A673 (cell line): ENCODE results near the gene DPYD.

ENCODE experiments used
- CTCF ChIP-seq: fragments of 300-800, 200-600 bp; sonication (generic); conservative IDR thresholded peaks from 2 replicates; pipeline ENCODE4 v1.5.1; 2017; ENCODE audit warnings: low read depth, mild to moderate bottlenecking, antibody characterized with exemption, low read length, moderate library complexity, mixed read lengths
- EZH2 ChIP-seq: fragments of 200-600 bp; sonication (generic); IDR thresholded peaks from 2 replicates; pipeline ENCODE4 v1.6.1; 2017; ENCODE audit warnings: borderline replicate concordance, low read depth, mild to moderate bottlenecking, mixed read lengths, antibody characterized with exemption, low read length; ENCODE audit not compliant: poor library complexity, severe bottlenecking

- TF ChIP-seq CTCF (no peak), EZH2 (no peak)
Measured at GRCh38 chr1:97108179-97108578, 812.7 kb downstream of the DPYD start.
